Measurements from ENCODE around the gene RALGAPA2. TPM values are rescaled to one million over a fixed set of nuclear protein-coding genes. Genes with fewer than 3 reads are reported as not detected.

RALGAPA2 gene
- total and polyA plus RNA-seq, 2 donors from 2014 or later, result 5.9 to 66.7 TPM

DNA sequence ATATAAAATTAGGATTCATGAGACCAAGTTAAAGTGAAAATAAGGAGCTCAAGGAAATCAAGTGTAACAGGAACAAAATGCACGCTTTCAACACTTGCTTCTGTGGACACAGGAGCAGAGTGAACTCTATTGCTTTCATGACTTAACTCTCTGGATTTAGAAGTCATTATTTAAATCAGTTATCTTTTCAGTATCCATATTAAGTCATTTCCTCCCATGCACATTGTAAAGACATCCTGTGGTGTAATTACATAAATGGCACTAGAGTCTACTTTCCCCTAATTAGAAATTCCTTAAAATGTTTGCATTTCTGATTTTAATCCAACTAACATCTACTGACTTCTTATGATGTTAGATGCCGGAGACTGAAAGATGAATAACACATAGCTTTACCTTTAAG is 256.5 kb downstream of the RALGAPA2 start:
- DNase-seq, result no peak
- Histone ChIP-seq H3K9ac (ENCODE audit: low read length in 3 of 3) (no peak overlapping the region), H3K4me1 (ENCODE audit: control insufficient read depth in 2 of 3, insufficient read depth in 2 of 3, low read depth in 1 of 3, low read length in 3 of 3) (no peaks in the 10 kb centered on the region), H3K36me3 (ENCODE audit: control insufficient read depth in 2 of 3, insufficient read depth in 3 of 3, low read length in 3 of 3) (peaks cover 0 to 3% (median 3%) of the 10 kb centered on the region in 3 donors), H3K4me3 (ENCODE audit: low read length in 3 of 3) (no peak overlapping the region), H3K27me3 (ENCODE audit: control insufficient read depth, insufficient read depth, low read length) (no peaks in the 10 kb centered on the region), H3K9me3 (ENCODE audit: control insufficient read depth in 2 of 3, insufficient read depth in 1 of 3, low read length in 3 of 3) (no peaks in the 10 kb centered on the region), H3K27ac (ENCODE audit: low read depth in 2 of 2, low read length in 2 of 2) (no peak overlapping the region)
- no peak for FAIRE-seq
- intact Hi-C loops (cut with DNase I), result no loop called here
- TF ChIP-seq, protein P1, sequence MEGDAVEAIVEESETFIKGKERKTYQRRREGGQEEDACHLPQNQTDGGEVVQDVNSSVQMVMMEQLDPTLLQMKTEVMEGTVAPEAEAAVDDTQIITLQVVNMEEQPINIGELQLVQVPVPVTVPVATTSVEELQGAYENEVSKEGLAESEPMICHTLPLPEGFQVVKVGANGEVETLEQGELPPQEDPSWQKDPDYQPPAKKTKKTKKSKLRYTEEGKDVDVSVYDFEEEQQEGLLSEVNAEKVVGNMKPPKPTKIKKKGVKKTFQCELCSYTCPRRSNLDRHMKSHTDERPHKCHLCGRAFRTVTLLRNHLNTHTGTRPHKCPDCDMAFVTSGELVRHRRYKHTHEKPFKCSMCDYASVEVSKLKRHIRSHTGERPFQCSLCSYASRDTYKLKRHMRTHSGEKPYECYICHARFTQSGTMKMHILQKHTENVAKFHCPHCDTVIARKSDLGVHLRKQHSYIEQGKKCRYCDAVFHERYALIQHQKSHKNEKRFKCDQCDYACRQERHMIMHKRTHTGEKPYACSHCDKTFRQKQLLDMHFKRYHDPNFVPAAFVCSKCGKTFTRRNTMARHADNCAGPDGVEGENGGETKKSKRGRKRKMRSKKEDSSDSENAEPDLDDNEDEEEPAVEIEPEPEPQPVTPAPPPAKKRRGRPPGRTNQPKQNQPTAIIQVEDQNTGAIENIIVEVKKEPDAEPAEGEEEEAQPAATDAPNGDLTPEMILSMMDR (IDR thresholded peaks at IDR 0.05; ENCODE audit: borderline replicate concordance, extremely low read depth, insufficient read depth), result no peak

DNA sequence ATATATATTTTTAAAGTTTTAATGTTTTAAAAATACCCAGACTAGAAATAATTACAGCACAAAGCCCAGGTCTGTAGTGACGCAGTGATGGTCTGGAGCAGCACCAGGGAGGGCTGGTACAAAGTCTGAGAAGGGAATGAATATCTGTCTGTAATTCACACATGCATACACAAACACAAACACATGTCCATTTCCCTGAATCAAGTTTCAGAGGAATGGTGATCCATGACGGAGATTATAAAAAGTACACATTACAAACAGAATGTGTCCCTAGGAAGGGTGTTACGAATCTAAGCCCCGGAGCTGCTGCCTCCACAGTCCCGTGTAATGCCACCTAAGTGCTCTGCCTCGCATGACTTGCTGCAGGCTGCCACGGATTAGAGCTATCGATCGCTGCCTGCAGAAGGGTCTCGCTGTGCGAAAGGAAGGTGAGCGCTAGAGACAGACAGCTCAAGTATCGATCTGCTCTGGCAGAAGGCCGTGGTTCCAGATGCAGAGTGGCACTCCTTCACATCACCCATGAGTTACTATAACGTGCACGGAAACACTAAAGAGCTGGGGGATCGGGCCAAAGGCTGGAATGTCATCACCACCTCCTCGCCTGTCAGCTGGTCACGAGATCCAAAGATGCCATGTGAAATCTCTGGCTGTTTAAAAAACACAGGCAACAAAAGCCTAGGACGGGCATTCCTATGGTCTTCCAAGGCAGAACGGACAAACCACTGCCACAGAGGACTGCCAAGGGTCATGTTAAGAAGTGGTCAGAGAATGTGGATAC is 257.4 kb downstream of the RALGAPA2 start:
- no peak overlapping the region for H3K9ac ChIP-seq (ENCODE audit: low read length in 3 of 3)
- intact Hi-C loops (cut with DNase I), result no loop called here

DNA sequence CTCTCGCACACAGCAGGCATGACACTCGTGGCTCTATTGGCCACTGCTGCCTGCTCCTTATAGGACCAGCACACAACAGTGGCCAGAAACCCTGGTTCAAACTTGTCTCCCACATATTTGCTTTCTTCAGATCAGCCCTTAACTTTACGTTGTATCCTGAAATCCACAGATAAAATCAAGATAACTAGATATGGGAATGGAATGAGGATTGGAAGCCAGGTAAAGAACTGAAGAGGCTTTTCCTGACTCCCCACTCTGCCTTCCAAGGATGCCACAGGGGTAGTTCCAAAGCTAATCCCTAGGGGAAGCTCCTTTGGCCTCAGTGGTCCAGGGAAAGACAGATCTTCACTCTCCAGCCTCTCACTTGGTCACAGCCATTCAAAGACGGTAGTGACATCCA is 258.1 kb downstream of the RALGAPA2 start:
- Histone ChIP-seq H3K27me3 (ENCODE audit: control insufficient read depth, insufficient read depth, low read length) (no peaks in the 10 kb centered on the region), H3K9ac (ENCODE audit: low read length in 3 of 3) (no peak overlapping the region), H3K36me3 (ENCODE audit: control insufficient read depth in 2 of 3, insufficient read depth in 3 of 3, low read length in 3 of 3) (peaks cover 0 to 3% (median 0%) of the 10 kb centered on the region in 3 donors), H3K9me3 (ENCODE audit: control insufficient read depth in 2 of 3, insufficient read depth in 1 of 3, low read length in 3 of 3) (no peaks in the 10 kb centered on the region), H3K27ac (ENCODE audit: low read depth in 2 of 2, low read length in 2 of 2) (no peak overlapping the region), H3K4me3 (ENCODE audit: low read length in 3 of 3) (no peak overlapping the region), H3K4me1 (ENCODE audit: control insufficient read depth in 2 of 3, insufficient read depth in 2 of 3, low read depth in 1 of 3, low read length in 3 of 3) (no peaks in the 10 kb centered on the region)
- TF ChIP-seq, protein P1 (IDR thresholded peaks at IDR 0.05; ENCODE audit: borderline replicate concordance, extremely low read depth, insufficient read depth), result no peak
- no peak for DNase-seq
- intact Hi-C loops (cut with DNase I), result no loop called here
- no peak for FAIRE-seq

More for the DNA sequence above, 257.4 kb downstream of the RALGAPA2 start:
- no peak overlapping the region for H3K4me3 ChIP-seq (ENCODE audit: low read length in 3 of 3)
- FAIRE-seq (no peak), DNase-seq (no peak)
- H3K27ac ChIP-seq (ENCODE audit: low read depth in 2 of 2, low read length in 2 of 2), result no peak overlapping the region
- no peaks in the 10 kb centered on the region for H3K27me3 ChIP-seq (ENCODE audit: control insufficient read depth, insufficient read depth, low read length)
- TF ChIP-seq, protein P1 (IDR thresholded peaks at IDR 0.05; ENCODE audit: borderline replicate concordance, extremely low read depth, insufficient read depth), result no peak
- peaks cover 0 to 3% (median 3%) of the 10 kb centered on the region in 3 donors for H3K36me3 ChIP-seq (ENCODE audit: control insufficient read depth in 2 of 3, insufficient read depth in 3 of 3, low read length in 3 of 3)
- no peaks in the 10 kb centered on the region for H3K4me1 ChIP-seq (ENCODE audit: control insufficient read depth in 2 of 3, insufficient read depth in 2 of 3, low read depth in 1 of 3, low read length in 3 of 3)
- no peaks in the 10 kb centered on the region for H3K9me3 ChIP-seq (ENCODE audit: control insufficient read depth in 2 of 3, insufficient read depth in 1 of 3, low read length in 3 of 3)

Measured in kidney (tissue), 14 donors.